NCI-H1092 (cell line): Measurements from ENCODE around the gene MIER2.

ENCODE experiments used
- DNase-seq: peaks from one replicate; lab custom pipeline; 2025; lab: John Stamatoyannopoulos, UW

Gene MIER2

DNA sequence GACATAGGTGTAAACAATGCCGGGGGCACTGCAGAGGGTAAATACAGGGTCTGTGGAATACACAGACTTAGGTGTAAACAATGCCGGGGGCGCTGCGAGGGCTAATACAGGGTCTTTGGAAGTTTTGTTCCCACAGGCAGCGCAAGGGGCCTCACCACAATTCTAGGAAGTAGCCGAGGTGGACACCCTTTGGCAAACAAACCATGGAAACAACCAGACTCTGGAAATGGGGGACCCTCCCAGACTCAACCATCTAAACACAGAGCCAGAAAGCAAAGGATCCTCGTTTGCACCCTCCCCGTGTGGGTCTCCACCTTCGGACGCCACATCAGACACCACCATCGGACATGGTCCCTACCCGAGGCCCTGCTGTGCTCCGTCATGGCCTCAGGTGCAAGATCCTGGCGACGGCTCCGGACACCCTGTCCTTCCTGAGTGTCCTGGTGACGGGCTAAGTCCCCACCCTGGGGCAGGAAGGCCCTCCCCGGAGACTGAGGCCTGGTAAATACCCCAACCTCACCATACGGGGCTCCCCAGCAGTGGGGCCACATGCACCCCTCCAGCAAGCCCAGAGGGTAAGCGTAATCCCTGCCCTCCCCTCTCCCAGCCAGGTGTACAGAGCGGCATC lies 36.7 kb downstream of the MIER2 start:
- DNase-seq: no peak

DNA sequence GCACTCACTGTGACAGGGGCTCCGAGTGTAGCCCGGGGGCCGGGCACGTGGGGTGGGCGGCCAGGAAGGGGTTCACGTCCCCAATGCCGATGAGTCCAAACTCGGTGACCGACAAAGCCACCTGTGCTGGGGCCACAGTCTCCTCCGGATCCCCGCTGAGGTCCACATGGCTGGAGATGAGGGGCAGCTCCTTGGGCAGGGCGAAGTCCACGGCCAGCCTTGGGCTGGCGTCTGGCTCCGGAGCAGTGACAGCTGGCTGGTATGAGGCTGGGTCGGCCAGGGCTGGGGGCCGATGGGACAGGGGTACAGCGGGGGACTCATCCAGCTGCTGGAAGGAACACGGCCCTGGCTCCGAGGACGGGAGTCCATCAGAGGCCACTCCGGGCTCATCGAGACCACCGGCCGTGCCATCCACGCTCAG lies 37.5 kb downstream of the MIER2 start:
- no peak for DNase-seq

DNA sequence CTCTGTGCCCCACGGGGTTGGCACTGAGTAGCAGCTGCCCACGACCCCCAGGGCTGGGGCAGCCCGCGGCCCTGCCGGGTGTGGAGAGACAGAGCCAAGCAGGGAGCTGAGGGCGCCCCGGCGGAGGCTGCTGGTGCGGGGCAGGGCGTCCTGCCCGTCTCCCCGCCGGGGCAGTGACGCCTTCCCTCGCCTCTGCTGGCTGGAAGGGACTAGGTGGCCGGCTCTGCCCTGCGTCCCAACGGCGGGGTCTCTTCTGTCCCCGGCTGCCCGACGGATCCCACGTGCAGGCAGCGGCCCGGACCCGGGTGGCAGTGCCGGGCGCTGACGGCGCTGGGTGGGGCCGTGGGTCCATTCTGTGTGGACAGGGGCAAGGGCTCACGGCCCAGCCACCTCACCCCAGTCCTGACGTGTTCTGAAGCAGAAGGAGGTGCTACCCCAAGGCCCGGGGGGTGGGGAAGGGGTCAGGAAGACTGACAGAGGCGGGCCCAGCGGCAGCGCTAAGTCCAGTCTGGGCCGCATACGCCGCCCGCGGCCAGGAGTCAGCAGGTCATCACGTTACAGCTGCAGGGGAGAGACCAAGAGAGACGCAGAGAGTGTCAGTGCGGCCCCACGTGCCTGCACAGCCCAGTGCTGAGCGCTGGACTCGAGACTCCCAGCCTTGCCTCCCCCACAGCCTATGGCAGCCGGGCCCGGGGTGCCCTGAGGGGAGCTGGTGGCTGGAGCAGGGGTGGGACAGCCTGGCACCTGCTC lies 38.3 kb downstream of the MIER2 start:
- DNase-seq: no peak

GRCh38 chr19:305240-306150 lies 39.1 kb downstream of the MIER2 start:
- DNase-seq: no peak

- DNase-seq: no peak
These were observed 47.9 kb downstream of the MIER2 start for GRCh38 chr19:296476-297225.

DNA sequence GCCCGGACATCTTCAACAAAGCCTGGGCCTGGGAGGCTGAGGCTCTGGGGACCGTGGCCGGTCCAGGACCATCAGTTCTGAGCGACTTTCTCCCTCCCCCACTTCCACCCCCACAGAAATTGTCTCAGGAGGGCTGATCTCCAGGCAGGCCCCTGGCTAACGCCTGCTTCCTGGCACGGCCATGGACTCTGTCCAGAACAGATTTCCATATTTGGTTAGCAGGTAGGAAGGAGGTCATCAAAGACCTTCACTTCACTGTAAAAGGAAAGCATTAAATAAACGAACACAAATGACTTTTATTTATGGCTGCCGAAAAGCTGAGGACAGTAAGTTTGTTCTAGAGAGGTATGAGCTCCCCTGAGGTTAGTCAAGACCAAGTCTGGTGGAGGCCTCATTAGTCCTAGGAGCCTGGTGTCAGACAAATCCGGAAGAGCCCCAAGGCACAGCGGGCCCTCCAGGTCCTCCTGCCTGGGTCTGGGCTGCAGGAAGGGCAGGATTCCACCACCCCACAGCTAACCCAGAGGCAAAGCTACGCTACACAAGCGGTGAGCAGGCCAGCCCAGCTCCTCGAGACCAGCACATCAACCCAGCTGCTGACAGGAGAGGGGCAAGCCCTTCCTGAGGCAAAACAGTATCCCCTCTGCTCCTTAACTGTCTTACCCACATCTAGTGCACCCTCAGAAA lies 48.8 kb downstream of the MIER2 start:
- DNase-seq: no peak

- DNase-seq: no peak
These were observed 49.5 kb downstream of the MIER2 start for GRCh38 chr19:294946-295686.

- no peak for DNase-seq
These were observed 50.2 kb downstream of the MIER2 start for GRCh38 chr19:294341-294945.

GRCh38 chr19:293436-294110 lies 51.0 kb downstream of the MIER2 start:
- no peak for DNase-seq

- DNase-seq: no peak
These were observed 51.6 kb downstream of the MIER2 start for GRCh38 chr19:292951-293350.

DNA sequence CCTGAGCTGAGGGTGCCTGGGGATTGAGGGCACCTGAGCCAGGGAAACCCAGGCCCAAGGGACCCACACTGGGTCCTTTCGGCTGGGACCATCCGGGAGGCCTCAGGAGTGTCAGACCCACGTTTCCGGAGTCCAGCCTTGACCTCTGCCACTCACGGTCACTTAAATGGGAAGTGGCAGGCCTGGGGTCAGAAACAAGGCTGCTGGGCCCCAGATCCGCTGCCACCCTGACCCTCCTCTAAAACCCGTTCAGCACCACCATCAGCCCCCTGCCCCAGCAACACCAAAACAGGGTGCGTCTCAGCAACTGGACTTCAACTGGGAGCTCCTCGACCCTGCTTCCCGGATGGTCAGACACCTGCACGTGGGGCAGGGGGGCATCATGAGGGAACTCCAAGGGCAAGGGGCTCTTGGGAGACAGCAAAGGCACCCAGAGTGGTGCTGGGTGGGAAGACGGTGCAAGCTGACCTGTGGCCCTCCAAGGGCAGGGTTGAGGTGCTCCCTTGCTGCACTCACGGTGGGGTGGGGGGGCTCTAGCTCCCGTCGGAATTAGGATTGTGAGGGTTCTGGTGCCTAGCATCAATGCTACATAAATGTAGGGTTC lies 52.2 kb downstream of the MIER2 start:
- DNase-seq: no peak

DNA sequence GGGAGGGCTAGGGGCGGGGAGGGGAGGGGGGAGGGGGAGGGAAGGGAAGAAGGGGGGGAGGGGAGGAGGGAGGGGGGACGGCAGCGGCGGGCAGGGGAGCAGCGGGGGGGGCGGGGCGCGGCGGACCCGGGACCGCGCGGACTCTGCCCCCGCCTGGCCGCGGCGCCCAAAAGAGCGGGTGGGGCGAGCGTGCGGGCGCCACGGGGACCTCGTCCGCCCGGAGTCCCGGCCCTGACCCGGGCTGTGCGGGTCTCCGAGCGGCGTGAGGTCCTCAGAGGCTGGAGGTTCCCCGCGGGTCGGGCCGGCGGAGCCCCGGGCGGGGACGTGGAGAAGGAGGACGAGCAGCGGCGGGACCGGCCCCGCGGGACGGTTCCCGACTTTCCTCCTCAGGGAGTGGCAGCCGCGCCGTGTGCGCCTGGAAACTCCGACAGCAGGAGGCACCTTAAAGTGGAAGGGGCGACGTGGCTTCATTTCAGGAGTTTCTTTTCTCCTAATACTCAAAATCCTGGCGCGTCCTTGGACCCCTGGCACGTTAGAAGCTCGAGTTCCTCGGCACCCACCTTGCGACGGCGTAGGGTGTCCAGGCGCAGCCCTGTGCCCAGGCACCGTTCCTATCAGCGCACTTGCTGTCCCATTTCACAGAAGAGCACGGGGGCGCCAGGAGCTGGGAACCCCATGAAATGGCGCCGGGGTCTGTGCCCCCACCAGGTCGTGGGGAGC lies 52.9 kb downstream of the MIER2 start:
- no peak for DNase-seq

- no peak for DNase-seq
These were observed 53.5 kb downstream of the MIER2 start, which contains the start of gene PLPP2 for GRCh38 chr19:291006-291521. Gene PLPP2 (minus strand): TSS chr19:291403. CDS start chr19:291336, 67 bp downstream.

DNA sequence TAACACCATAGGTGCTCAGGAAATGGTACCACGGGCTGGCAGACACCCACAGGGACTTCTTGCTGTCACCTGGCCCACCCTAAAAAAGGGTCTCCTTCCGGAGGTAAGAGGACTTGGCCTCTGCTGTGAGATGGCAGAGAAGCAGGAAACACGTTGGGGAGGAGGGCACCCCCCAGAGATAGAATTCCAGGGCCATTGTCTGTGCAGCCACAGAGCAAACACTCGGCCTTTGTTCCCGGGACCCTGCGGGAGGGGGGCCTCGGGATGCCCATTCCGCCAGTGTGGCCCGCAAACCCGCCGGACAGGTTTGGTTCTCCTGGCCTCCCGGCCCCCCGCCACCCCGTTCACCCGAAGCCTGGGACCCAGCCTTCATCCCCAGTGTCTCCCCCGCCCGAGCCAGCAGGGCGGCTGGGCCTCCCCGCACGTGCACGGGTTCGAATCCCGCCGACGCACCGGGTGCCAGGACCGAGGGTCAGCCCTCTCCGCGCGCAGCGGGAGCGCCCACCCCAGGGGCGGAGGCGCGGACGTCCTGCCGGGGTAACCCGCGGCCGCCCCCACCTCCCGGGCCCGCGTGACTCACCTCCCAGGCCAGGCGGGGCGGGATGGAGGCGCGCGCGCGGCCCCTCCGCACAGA lies 54.1 kb downstream of the MIER2 start:
- DNase-seq: no peak

GRCh38 chr19:289651-290371 lies 54.8 kb downstream of the MIER2 start:
- DNase-seq: no peak

- no peak for DNase-seq
These were observed 55.7 kb downstream of the MIER2 start for GRCh38 chr19:288911-289310.

DNA sequence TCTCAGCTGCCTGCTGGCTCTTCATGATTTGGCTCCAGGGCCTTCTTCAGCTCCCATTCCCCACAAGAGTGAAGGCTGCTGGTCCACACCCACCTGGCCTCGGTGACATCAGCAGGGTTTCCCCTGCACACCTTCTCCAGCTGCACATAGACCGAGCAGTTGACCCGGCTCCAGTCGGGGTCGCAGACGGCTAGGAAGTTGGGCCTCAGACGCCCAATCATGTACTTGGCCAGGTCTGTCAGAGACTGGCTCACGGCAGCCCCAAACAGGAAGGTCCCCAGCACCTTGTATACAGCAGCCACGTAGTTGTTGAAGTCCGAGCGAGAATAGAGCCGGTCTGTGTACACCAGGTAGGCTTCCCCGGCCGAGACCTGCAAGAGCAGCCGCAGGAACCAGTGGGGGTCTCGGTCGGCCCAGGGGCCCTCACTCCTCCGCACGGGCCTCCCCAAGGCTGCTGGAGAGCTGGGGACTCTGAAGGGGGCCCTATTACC lies 57.2 kb downstream of the MIER2 start:
- DNase-seq: no peak
